Uterus (tissue), 2 donors: ENCODE data around the gene FAM120B.

Experiments
- POLR2A ChIP-seq, 2 donors: fragments of 450-650 bp; IDR thresholded peaks; one replicate each; pipeline ENCODE4 v1.6.1; 2016; ENCODE audit warnings: antibody characterized with exemption in 2 of 2, mild to moderate bottlenecking in 1 of 2, moderate library complexity in 1 of 2
- TF ChIP-seq, protein P1 (sequence below), 4 experiments: fragments of 200-600 bp in 2 of 4; fragments of 450-650 bp in 2 of 4; sonication (generic) in 2 of 4; IDR thresholded peaks; one replicate each; pipeline ENCODE4 v1.5.1; 2016 to 2019; ENCODE audit warnings: antibody characterized with exemption in 4 of 4, mild to moderate bottlenecking in 2 of 4, moderate library complexity in 1 of 4

DNA sequence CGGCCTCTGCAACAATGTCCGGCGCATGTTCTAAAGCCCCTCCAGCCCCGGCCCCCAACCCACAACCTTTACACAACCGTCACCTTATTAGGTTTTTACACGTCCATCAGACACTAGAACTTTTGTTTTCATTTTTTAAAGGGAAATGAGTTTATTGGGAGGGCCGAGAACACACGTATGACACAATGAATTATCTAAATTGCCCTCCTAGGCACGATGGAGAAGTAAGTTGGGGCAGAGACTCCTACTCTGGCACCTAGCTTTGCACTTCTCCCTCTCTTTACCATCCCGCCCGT is 14.5 kb upstream of the FAM120B start:
- TF ChIP-seq, protein P1, sequence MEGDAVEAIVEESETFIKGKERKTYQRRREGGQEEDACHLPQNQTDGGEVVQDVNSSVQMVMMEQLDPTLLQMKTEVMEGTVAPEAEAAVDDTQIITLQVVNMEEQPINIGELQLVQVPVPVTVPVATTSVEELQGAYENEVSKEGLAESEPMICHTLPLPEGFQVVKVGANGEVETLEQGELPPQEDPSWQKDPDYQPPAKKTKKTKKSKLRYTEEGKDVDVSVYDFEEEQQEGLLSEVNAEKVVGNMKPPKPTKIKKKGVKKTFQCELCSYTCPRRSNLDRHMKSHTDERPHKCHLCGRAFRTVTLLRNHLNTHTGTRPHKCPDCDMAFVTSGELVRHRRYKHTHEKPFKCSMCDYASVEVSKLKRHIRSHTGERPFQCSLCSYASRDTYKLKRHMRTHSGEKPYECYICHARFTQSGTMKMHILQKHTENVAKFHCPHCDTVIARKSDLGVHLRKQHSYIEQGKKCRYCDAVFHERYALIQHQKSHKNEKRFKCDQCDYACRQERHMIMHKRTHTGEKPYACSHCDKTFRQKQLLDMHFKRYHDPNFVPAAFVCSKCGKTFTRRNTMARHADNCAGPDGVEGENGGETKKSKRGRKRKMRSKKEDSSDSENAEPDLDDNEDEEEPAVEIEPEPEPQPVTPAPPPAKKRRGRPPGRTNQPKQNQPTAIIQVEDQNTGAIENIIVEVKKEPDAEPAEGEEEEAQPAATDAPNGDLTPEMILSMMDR (IDR thresholded peaks at IDR 0.05): no peak
- TF ChIP-seq POLR2A (IDR thresholded peaks at IDR 0.05): no peak
